IPS-18a (cell line): Measurements from ENCODE around the gene SLC28A1.

Experiments used
- H3K27ac ChIP-seq: one replicate; pipeline ENCODE4 v1.5.1; 2013; ENCODE audit warnings: low read length
- H3K27me3 ChIP-seq: one replicate; pipeline ENCODE4 v1.6.1; 2013; ENCODE audit warnings: mild to moderate bottlenecking, low read length; ENCODE audit not compliant: control insufficient read depth, insufficient read depth
- H3K36me3 ChIP-seq: one replicate; pipeline ENCODE4 v1.6.1; 2013; ENCODE audit warnings: low read depth, low read length; ENCODE audit not compliant: control insufficient read depth
- H3K4me1 ChIP-seq: one replicate; pipeline ENCODE4 v1.6.1; 2013; ENCODE audit warnings: low read depth, low read length; ENCODE audit not compliant: control insufficient read depth
- H3K4me3 ChIP-seq: one replicate; pipeline ENCODE4 v1.5.1; 2013; ENCODE audit warnings: low read length
- H3K9ac ChIP-seq: one replicate; pipeline ENCODE4 v1.6.1; 2013; ENCODE audit warnings: mild to moderate bottlenecking, low read length, moderate library complexity
- H3K9me3 ChIP-seq: one replicate; pipeline ENCODE4 v1.6.1; 2013; ENCODE audit warnings: low read depth, low read length; ENCODE audit not compliant: control insufficient read depth

Gene SLC28A1

GRCh38 chr15:84950570-84951111, 66.2 kb downstream of the SLC28A1 start:
- H3K9ac ChIP-seq = no peak overlapping the region
- H3K4me1 ChIP-seq = peaks cover 3% of the 10 kb centered on the region
- no peaks in the 10 kb centered on the region for H3K27me3 ChIP-seq
- no peak overlapping the region for H3K4me3 ChIP-seq
- H3K36me3 ChIP-seq = no peaks in the 10 kb centered on the region
- no peaks in the 10 kb centered on the region for H3K9me3 ChIP-seq
- H3K27ac ChIP-seq = no peak overlapping the region

DNA sequence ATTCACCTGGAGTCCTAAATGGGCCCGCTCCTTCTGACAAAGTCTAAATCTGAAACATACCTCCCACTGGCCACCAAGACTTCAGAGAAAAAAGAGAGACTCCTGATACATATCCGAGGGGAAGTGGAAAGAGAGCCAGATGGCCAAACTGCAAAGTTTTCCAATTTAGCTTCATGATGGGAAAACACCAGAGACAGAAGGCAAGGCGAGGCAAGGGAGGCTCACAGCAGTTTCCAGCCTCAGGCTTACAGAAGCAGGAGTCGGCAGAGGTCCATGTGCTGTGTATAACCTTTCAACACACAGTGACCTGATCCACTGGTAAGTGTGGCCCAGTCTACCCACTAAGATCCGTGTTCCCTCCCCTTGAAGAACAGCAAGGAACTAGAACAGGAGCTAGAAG, 67.3 kb downstream of the SLC28A1 start:
- H3K9ac ChIP-seq = no peak overlapping the region
- no peaks in the 10 kb centered on the region for H3K9me3 ChIP-seq
- no peak overlapping the region for H3K4me3 ChIP-seq
- H3K36me3 ChIP-seq = no peaks in the 10 kb centered on the region
- H3K4me1 ChIP-seq = peaks cover 3% of the 10 kb centered on the region
- no peak overlapping the region for H3K27ac ChIP-seq
- no peaks in the 10 kb centered on the region for H3K27me3 ChIP-seq

DNA sequence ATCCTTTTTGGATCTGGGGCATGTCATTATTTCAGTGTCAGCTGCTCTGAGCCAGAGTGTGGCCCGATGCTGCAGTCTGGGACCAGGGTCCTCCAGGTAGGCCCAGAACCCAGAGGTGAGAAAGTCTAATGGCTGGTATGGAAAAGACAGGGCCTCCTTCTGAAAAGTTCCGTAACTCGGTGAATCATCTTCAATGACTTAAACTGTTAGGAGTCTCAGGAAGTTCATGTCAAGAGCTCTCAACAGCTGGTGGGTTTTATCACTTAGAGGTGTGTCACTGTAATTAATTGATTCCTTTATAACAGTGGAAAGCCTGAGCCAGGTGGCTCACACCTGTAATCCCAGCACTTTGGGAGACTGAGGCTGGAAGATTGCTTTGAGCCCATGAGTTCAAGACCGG, 68.7 kb downstream of the SLC28A1 start:
- Histone ChIP-seq H3K36me3 (no peaks in the 10 kb centered on the region), H3K27me3 (no peaks in the 10 kb centered on the region), H3K4me3 (no peak overlapping the region), H3K27ac (no peak overlapping the region), H3K9me3 (no peaks in the 10 kb centered on the region), H3K9ac (no peak overlapping the region), H3K4me1 (peaks cover 3% of the 10 kb centered on the region)

DNA sequence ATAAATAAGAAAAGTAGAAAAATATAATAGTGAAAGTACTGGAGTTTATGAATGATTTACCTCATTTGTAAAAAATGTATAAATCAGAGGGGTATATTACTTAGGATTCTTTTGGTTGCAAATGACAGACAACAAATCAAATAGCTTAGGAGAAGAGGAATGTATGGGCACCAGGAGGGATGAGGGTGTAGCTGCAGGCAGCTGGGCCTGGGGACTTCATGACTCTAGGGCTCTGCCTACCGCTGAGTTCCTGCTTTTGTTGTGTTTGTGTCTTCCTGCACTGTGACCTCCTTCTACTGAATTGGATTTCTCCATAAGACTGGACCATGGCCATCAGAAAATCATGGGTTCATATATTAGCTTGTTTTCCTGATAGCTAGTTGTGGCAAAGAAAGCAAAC, 69.3 kb downstream of the SLC28A1 start:
- H3K27me3 ChIP-seq = no peaks in the 10 kb centered on the region

DNA sequence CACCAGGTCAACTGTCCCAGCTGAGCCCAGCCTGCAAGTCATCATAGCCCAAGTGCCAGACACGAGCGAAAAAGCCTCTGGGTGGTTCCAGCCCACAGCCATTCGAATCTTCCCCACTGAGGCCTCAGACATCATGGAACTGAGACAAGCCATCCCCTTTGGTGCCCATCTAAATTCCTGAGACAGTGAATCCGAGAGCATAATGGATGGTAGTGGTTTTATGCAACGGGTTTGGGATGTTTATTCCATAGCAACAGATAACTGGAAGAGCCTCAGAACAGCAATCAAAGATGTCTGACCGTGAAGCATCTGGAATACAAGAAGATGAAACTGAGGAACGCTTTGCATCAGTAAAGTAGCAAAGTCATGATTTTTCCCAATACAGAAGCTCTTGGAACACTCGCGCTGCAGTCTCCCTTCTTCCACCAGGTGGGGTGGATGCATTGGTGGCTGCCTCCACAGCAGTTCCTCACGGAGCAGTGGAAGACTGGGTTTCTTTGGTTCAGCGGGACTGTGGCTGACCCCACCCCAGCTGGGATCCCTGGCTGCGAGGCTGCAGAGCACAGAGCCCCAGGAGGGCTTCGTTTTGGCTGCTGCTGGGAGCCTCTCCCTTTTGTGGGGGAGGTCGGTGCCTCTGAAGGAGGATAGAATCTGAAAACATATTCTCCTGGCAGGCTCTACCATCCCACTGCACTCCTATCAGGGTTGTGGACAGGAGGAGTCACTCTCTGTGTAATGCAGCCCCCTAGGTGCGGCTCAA, 70.8 kb downstream of the SLC28A1 start:
- H3K27ac ChIP-seq = no peak overlapping the region
- H3K4me1 ChIP-seq = peaks cover 10% of the 10 kb centered on the region
- H3K9ac ChIP-seq = no peak overlapping the region
- peak overlapping the region; percentile 13 for H3K4me3 ChIP-seq
- no peaks in the 10 kb centered on the region for H3K27me3 ChIP-seq
- H3K36me3 ChIP-seq = no peaks in the 10 kb centered on the region
- H3K9me3 ChIP-seq = no peaks in the 10 kb centered on the region

More for the DNA sequence above, 69.3 kb downstream of the SLC28A1 start:
- Histone ChIP-seq H3K9ac (no peak overlapping the region), H3K9me3 (no peaks in the 10 kb centered on the region), H3K4me3 (no peak overlapping the region), H3K36me3 (no peaks in the 10 kb centered on the region), H3K4me1 (peaks cover 3% of the 10 kb centered on the region), H3K27ac (no peak overlapping the region)

GRCh38 chr15:84956199-84956598, 71.7 kb downstream of the SLC28A1 start:
- no peak overlapping the region for H3K9ac ChIP-seq
- H3K9me3 ChIP-seq = no peaks in the 10 kb centered on the region
- H3K36me3 ChIP-seq = no peaks in the 10 kb centered on the region
- peaks cover 17% of the 10 kb centered on the region for H3K4me1 ChIP-seq
- H3K4me3 ChIP-seq = no peak overlapping the region
- no peaks in the 10 kb centered on the region for H3K27me3 ChIP-seq
- H3K27ac ChIP-seq = no peak overlapping the region

- Histone ChIP-seq H3K27me3 (no peaks in the 10 kb centered on the region), H3K4me3 (no peak overlapping the region), H3K4me1 (peaks cover 15% of the 10 kb centered on the region), H3K36me3 (no peaks in the 10 kb centered on the region), H3K9me3 (no peaks in the 10 kb centered on the region), H3K27ac (no peak overlapping the region), H3K9ac (no peak overlapping the region)
Measured at GRCh38 chr15:84960391-84961113, 76.1 kb downstream of the SLC28A1 start.

DNA sequence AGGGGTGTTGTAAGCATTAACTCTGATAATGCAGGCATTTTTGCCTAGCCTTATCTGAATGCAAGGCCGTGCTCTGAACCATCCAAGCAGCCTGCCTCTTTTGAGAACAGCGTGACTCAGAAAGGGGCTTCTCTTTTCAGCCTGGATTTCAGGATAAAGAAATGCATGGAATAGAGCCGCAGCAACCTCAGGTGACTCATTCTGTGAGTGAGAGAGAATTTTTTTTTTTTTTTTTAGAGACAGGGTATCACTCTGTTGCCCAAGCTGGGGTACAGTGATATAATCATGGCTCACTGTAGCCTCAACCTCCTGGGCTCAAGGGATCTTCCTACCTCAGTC, 76.6 kb downstream of the SLC28A1 start:
- Histone ChIP-seq H3K27me3 (no peaks in the 10 kb centered on the region), H3K4me3 (no peak overlapping the region), H3K4me1 (peaks cover 13% of the 10 kb centered on the region), H3K9ac (no peak overlapping the region), H3K27ac (no peak overlapping the region), H3K36me3 (no peaks in the 10 kb centered on the region), H3K9me3 (no peaks in the 10 kb centered on the region)

DNA sequence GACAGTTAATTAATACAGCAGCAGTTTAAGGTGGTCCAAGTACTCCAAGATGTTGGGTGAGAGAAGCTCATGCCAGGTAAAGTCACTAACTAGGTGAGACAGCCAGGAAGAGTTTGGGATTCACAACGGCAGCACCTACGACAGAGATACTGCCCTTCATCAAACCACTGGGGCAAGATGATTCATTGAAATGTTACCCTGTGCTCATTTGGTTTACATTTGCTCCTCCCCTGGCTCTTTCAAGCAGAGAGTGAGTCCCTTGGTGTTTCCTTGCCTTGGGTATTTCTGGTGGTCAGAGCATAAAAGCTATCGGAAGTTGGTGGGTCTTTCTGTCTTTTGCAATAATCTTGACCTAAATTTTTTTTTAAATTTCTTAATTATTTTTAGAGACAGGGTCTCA, 77.2 kb downstream of the SLC28A1 start:
- Histone ChIP-seq H3K9ac (no peak overlapping the region), H3K4me3 (no peak overlapping the region), H3K27me3 (no peaks in the 10 kb centered on the region), H3K36me3 (no peaks in the 10 kb centered on the region), H3K4me1 (peaks cover 13% of the 10 kb centered on the region), H3K27ac (no peak overlapping the region), H3K9me3 (no peaks in the 10 kb centered on the region)

GRCh38 chr15:84962955-84963354, 78.5 kb downstream of the SLC28A1 start:
- H3K27ac ChIP-seq = no peak overlapping the region
- H3K4me1 ChIP-seq = peaks cover 16% of the 10 kb centered on the region
- H3K9ac ChIP-seq = no peak overlapping the region
- no peak overlapping the region for H3K4me3 ChIP-seq
- H3K27me3 ChIP-seq = no peaks in the 10 kb centered on the region
- H3K36me3 ChIP-seq = no peaks in the 10 kb centered on the region
- H3K9me3 ChIP-seq = no peaks in the 10 kb centered on the region

GRCh38 chr15:84967380-84967779, 82.9 kb downstream of the SLC28A1 start:
- no peaks in the 10 kb centered on the region for H3K36me3 ChIP-seq
- H3K4me1 ChIP-seq = peaks cover 3% of the 10 kb centered on the region
- H3K9ac ChIP-seq = no peak overlapping the region
- no peak overlapping the region for H3K4me3 ChIP-seq
- no peaks in the 10 kb centered on the region for H3K27me3 ChIP-seq
- no peak overlapping the region for H3K27ac ChIP-seq
- H3K9me3 ChIP-seq = no peaks in the 10 kb centered on the region

- no peak overlapping the region for H3K4me3 ChIP-seq
- H3K36me3 ChIP-seq = no peaks in the 10 kb centered on the region
- peaks cover 3% of the 10 kb centered on the region for H3K4me1 ChIP-seq
- H3K27ac ChIP-seq = no peak overlapping the region
- no peaks in the 10 kb centered on the region for H3K27me3 ChIP-seq
- no peak overlapping the region for H3K9ac ChIP-seq
- H3K9me3 ChIP-seq = no peaks in the 10 kb centered on the region
Measured at GRCh38 chr15:84968301-84968700, 83.8 kb downstream of the SLC28A1 start.
